Activated T-helper 9 cell treated with anti-CD3 and anti-CD28 coated beads, Interleukin-2, amount 50 U/mL, for 16 hours (primary cell): Measurements from ENCODE around the gene PET117.
"Not testable (repeated sequence)": the region's sequence is repeated elsewhere in the genome, so short reads cannot be mapped to it uniquely, and the experiment has no call there.

Experiments
- DNase-seq: peaks from one replicate; pipeline ENCODE4 v3.0.0-alpha.2; 2020; ENCODE audit warnings: low read depth

The PET117 gene

GRCh38 chr20:18137412-18138265 lies at the start of gene PET117, which contains the start of gene KAT14:
PET117 (plus strand) TSS chr20:18137863; CDS start chr20:18137956, 93 bp downstream.
KAT14 (plus strand) TSS chr20:18137863; CDS start chr20:18142661, 4,798 bp downstream.
- peak; percentile 81 for DNase-seq

GRCh38 chr20:18088298-18088697 lies 49.4 kb upstream of the PET117 start:
- not testable (repeated sequence) for DNase-seq

DNA sequence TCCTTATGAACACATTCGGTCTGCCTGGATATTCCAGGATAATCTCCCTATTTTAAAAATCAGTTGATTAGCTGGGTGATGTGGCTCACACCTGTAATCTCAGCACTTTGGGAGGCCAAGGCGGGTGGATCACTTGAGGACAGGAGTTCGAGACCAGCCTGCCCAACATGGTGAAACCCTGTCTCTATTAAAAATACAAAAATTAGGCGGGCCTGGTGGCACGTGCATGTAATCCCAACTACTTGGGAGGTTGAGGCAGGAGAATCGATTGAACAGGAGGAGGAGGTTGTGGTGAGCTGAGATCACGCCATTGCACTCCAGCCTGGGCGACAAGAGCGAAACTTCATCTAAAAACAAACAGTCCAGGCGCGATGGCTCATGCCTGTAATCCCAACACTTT lies 48.8 kb upstream of the PET117 start:
- DNase-seq: not testable (repeated sequence)

DNA sequence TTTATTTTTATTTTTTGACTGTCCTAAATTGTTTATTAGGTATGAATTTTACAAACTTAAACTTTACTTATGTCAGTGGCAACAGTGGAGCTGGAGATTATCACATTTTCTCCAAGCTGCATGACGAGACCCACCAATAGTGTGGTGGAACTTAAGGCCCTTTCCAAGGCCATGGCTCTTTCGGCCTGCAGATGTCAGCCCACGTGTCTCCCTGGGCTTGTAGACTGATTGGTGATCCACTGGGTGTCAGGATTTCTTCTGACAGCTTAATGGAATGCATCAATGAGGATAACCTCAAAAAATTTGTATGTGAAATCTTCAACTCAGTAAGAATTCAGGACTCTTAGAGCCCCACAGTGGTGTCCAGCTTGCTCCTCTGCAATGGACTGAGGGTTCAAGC lies 47.6 kb upstream of the PET117 start:
- no peak for DNase-seq

DNA sequence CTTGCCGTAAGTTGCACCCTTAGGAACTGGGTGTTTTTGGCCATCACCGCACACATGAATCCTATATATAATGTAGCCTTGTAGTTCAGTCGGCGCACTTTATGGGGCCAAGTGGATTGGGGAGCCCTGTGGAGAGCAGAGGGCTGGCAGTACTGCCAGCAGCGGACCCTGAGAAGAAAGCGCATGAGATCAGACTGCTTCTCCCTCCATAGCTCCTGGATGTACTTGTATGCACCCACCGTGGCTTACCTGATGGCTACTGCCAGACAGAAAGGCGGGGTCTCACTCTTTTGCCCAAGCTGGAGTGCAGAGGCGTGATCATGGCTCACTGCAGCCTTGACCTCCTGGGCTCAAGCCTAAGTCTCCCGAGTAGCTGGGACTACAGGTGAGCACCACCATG lies 47.2 kb upstream of the PET117 start:
- no peak for DNase-seq

GRCh38 chr20:18091623-18092022 lies 46.0 kb upstream of the PET117 start:
- DNase-seq: no peak

DNA sequence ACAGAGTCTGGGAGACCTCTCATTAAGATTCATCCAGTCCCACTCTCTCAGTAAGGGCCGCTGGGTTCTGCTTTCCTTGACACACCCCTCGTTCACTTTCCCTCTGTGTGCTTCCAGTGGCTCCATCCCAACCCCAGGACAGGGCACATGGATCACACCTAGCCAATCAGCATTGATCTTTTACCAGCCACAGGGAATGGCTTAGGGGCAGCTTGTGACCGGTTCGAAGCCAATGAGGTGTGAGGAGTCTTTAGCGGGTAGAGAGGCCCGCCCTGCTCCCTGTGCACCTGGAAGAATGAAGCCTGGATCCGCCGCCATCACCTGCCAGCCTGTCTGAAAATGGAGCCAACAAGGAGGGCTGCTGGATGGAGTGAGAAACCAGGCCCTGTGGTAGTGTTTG lies 44.8 kb upstream of the PET117 start:
- DNase-seq: no peak

DNA sequence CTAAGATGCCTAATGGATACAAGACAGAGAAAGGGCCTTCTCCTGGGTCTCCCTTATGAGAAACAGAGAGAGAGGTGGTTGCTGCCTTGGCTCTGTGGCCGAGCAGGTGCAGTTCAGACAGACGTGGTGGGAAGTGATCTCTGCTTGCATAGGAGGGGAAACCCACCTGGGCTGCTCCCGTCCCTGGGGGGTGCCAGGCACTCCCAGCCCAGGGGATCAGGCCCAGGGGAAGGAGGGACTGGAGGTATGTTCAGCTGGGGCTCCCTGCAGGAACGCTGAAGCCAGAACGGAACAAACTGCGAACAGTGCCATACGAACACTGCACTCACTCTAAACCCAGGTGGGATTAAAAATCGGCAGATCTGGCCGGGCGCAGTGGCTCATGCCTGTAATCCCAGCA lies 44.3 kb upstream of the PET117 start:
- no peak for DNase-seq

GRCh38 chr20:18094191-18094590 lies 43.5 kb upstream of the PET117 start:
- DNase-seq: no peak

- not testable (repeated sequence) for DNase-seq
Measured at GRCh38 chr20:18100569-18100968, 37.1 kb upstream of the PET117 start.

DNA sequence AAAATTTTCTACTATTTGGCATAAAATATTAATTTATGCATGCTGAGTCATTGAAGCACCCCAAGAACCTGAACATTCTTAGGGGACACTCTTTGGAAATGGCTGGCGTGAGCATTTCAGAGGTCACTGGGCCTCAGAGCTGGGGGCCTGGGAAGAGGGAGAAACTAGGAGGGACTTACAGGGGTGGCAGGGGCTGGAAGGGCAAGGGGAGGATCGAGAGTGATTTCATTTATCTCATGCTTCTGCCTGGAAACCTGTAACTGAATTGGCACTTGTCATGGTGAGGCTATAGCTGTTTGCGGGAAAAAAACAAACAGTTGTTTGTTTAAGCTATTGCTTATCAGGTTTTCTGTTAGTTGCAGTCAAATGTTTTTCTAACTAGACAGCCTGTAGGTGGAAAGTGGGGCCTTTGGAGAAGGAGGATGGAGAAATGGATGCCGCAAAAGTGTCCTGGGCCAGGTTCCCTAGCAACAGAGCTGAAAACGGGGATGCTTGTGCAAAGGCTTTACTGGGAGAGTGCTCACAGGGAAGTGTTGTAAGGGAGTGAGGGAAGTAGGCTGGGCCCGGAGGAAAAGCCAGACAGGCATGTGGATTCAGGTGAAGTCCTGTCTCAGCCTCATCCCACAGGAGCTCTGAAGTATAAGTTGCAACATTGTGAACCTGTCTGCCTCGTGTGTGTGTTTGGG lies 36.4 kb upstream of the PET117 start:
- DNase-seq: no peak

DNA sequence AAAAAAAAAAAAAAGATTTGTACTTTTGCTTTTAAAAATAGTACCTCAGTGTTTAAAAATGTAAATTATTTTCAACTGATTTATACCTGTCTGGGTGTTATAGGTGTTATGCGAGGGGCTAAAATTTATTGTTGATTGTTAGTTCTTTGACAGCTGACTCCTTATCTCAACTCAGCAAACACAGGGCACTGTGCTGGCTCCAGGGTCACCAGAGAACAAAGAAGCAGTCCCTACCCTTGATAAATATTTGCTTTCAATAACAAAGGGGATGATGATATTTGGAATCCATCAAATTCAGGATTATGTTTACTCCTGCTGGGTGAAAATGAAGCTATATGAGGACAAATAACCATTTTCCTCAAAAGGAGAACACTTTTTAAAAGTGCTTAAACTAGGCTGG lies 34.2 kb upstream of the PET117 start:
- no peak for DNase-seq

GRCh38 chr20:18108326-18108725 lies 29.3 kb upstream of the PET117 start:
- DNase-seq: no peak

GRCh38 chr20:18128574-18128973 lies 9.1 kb upstream of the PET117 start:
- not testable (repeated sequence) for DNase-seq

- DNase-seq: no peak
Measured at GRCh38 chr20:18132663-18133062, 5.0 kb upstream of the PET117 start.

DNA sequence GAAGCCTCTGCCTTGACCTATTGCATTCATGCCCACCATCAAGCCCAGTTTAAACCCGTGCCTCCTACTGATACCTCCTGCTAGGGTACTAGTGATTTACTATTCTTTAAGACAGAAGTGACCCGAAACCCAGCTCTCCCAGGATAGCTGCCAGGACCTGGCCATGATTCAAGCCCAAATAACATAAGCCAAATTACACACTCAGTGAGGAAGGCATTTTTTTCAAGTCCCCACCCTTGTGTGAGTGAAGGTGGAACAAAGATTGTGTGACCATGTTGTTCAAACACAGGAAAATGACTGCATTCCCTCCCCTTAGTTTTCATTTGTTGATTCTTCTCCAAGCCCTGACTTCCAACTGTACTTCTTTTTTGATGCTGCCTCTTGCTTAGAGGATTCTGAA lies 3.7 kb upstream of the PET117 start:
- no peak for DNase-seq

DNA sequence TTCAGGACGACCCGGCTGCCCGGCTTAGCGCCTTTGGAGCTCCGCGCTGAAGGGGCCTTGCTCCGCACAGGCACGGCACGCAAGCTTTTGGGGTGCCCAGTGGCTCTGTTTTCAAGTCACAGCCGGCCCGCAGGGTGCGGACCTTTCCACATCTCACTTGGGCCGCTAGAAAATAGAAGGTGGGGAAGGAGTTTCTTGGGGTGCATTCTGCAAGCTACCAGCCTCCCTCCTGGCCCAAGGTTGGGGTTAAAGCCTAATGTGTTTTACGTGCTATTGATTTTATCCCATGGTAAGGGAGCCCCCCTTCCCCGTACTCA lies 561 bp downstream of the PET117 start:
- DNase-seq: no peak

- DNase-seq: no peak
Measured at GRCh38 chr20:18138639-18139583, 1.2 kb downstream of the PET117 start.

- DNase-seq: no peak
Measured at GRCh38 chr20:18139832-18140231, 2.2 kb downstream of the PET117 start.

GRCh38 chr20:18144541-18145099 lies 7.0 kb downstream of the PET117 start:
- no peak for DNase-seq

DNA sequence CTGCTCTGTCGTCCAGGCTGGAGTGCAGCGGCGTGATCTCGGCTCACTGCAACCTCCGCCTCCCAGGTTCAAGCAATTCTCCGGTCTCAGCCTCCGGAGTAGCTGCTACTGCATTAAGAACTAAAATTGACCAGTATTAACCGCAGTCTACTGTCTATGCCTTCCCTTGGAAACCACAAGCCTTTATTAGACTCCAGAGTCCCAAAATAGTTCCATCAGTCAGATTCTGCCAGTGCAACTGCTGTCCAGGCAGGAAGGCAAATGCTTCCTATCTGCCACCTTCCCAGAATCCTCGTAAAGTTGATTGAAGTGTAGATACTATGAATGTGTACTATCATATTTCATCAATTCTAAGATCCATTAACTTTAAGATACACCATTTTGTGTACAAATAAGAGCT lies 16.7 kb downstream of the PET117 start:
- DNase-seq: no peak

DNA sequence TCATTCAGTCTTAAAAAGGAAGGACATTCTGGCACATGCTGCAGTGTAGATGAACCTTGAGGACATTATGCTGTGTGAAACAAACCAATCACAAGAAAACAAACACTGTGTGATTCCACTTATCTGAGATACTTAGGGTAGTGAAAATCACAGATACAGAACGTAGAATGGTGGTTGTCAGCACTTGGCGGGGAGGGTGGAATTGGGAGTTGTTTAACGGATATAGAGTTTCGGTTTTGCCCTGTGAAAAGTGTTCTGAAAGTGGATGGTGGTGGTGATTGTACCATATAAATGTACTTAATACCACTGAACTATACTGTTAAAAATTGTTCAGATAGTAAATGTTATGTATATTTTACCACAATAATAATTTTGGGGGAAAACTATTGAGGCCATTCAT lies 18.4 kb downstream of the PET117 start:
- no peak for DNase-seq
